ENCODE results near the gene ZIC2. TPM values are rescaled to one million over a fixed set of nuclear protein-coding genes. Genes with fewer than 3 reads are reported as not detected.

Gene ZIC2
- total and polyA plus RNA-seq, 2 donors (not counting 1 experiment from before 2014, with no cell fraction given) = not detected

DNA sequence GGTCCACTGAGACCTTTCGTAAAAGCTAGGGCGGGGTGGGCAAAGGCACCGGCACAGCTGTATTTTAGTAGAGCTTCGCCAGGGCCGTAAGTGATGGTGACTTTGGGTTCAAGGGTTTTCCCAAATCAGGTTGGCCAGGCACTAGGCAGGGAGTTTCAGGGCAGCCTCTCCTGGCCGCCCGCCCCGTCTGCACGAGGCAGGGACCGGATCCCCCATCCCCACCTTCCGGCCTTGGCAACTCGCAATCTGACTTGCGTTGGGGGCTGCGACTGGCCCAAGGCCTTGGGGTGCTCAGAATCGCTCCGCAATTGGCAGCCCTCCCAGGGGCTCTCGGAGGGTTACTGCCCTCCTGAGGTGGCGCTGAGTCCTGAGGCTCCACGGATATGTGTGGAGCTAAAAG, 6.0 kb upstream of the ZIC2 start:
- Histone ChIP-seq H3K27me3 (ENCODE audit: control insufficient read depth, insufficient read depth, low read length) (peaks cover 85% of the 10 kb centered on the region), H3K4me3 (replicated peaks in 1 of 4; ENCODE audit: control extremely low read depth in 1 of 4, insufficient read depth in 1 of 4, low read depth in 3 of 4, low read length in 4 of 4) (no peak overlapping the region), H3K4me1 (ENCODE audit: control insufficient read depth, extremely low read depth, insufficient read depth, low read length) (no peaks in the 10 kb centered on the region), H3K27ac (ENCODE audit: insufficient read depth, low read length) (no peak overlapping the region), H3K4me2 (ENCODE audit: extremely low read depth, insufficient read depth, low read length) (no peak overlapping the region), H3K36me3 (ENCODE audit: control insufficient read depth, insufficient read depth, low read length) (no peaks in the 10 kb centered on the region), H2AFZ (ENCODE audit: low read length) (no peak overlapping the region), H3K79me2 (ENCODE audit: control insufficient read depth, insufficient read depth, low read length) (no peaks in the 10 kb centered on the region), H3K9me3 (ENCODE audit: control insufficient read depth, insufficient read depth, low read depth, low read length) (no peaks in the 10 kb centered on the region), H3K9ac (ENCODE audit: insufficient read depth, low read length) (no peak overlapping the region), H4K20me1 (ENCODE audit: control insufficient read depth, extremely low read depth, insufficient read depth, low read length) (no peaks in the 10 kb centered on the region)
- DNase-seq (ENCODE audit: low read depth in 2 of 2) = no peak
- no peak for TF ChIP-seq EZH2 (IDR thresholded peaks at IDR 0.05; ENCODE audit: low read length, missing control alignments)
- TF ChIP-seq, protein P1, sequence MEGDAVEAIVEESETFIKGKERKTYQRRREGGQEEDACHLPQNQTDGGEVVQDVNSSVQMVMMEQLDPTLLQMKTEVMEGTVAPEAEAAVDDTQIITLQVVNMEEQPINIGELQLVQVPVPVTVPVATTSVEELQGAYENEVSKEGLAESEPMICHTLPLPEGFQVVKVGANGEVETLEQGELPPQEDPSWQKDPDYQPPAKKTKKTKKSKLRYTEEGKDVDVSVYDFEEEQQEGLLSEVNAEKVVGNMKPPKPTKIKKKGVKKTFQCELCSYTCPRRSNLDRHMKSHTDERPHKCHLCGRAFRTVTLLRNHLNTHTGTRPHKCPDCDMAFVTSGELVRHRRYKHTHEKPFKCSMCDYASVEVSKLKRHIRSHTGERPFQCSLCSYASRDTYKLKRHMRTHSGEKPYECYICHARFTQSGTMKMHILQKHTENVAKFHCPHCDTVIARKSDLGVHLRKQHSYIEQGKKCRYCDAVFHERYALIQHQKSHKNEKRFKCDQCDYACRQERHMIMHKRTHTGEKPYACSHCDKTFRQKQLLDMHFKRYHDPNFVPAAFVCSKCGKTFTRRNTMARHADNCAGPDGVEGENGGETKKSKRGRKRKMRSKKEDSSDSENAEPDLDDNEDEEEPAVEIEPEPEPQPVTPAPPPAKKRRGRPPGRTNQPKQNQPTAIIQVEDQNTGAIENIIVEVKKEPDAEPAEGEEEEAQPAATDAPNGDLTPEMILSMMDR (conservative IDR thresholded peaks at IDR 0.05 in 1 of 2, IDR thresholded peaks at IDR 0.05 in 1 of 2; ENCODE audit: low read depth in 1 of 2, low read length in 2 of 2) = no peak

DNA sequence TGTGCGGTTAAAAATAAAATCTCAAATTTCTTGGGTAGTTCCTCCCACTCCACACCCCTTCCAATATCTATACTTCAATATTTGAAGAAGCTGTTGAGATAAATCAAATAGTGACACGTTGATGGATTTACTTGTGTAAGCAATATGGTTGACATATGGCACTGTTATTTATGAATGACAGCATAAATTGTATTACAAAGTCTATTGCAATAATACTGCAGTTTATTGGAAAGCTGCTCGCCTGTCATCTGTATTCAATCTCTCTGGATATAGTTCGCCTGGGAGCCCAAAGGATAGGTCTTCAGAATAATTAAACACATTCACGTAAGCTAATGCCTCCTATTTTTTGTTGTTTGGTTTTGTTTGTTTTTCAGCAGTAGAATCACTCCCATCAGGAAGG, 5.0 kb upstream of the ZIC2 start:
- Histone ChIP-seq H3K4me2 (ENCODE audit: extremely low read depth, insufficient read depth, low read length) (no peak overlapping the region), H3K27ac (ENCODE audit: insufficient read depth, low read length) (no peak overlapping the region), H4K20me1 (ENCODE audit: control insufficient read depth, extremely low read depth, insufficient read depth, low read length) (no peaks in the 10 kb centered on the region), H3K4me1 (ENCODE audit: control insufficient read depth, extremely low read depth, insufficient read depth, low read length) (no peaks in the 10 kb centered on the region), H3K27me3 (ENCODE audit: control insufficient read depth, insufficient read depth, low read length) (peaks cover 78% of the 10 kb centered on the region), H3K4me3 (replicated peaks in 1 of 4; ENCODE audit: control extremely low read depth in 1 of 4, insufficient read depth in 1 of 4, low read depth in 3 of 4, low read length in 4 of 4) (no peak overlapping the region), H2AFZ (ENCODE audit: low read length) (no peak overlapping the region), H3K36me3 (ENCODE audit: control insufficient read depth, insufficient read depth, low read length) (no peaks in the 10 kb centered on the region), H3K79me2 (ENCODE audit: control insufficient read depth, insufficient read depth, low read length) (no peaks in the 10 kb centered on the region), H3K9me3 (ENCODE audit: control insufficient read depth, insufficient read depth, low read depth, low read length) (no peaks in the 10 kb centered on the region), H3K9ac (ENCODE audit: insufficient read depth, low read length) (no peak overlapping the region)
- TF ChIP-seq, protein P1 (conservative IDR thresholded peaks at IDR 0.05 in 1 of 2, IDR thresholded peaks at IDR 0.05 in 1 of 2; ENCODE audit: low read depth in 1 of 2, low read length in 2 of 2) = no peak
- no peak for TF ChIP-seq EZH2 (IDR thresholded peaks at IDR 0.05; ENCODE audit: low read length, missing control alignments)
- no peak for DNase-seq (ENCODE audit: low read depth in 2 of 2)

- no peak overlapping the region for H3K9ac ChIP-seq (ENCODE audit: insufficient read depth, low read length)
- peak; percentile 46 for TF ChIP-seq EZH2 (IDR thresholded peaks at IDR 0.05; ENCODE audit: low read length, missing control alignments)
- TF ChIP-seq, protein P1 (conservative IDR thresholded peaks at IDR 0.05 in 1 of 2, IDR thresholded peaks at IDR 0.05 in 1 of 2; ENCODE audit: low read depth in 1 of 2, low read length in 2 of 2) = no peak
- no peak overlapping the region for H3K4me3 ChIP-seq (replicated peaks in 1 of 4; ENCODE audit: control extremely low read depth in 1 of 4, insufficient read depth in 1 of 4, low read depth in 3 of 4, low read length in 4 of 4)
- H3K27me3 ChIP-seq (ENCODE audit: control insufficient read depth, insufficient read depth, low read length) = peaks cover 74% of the 10 kb centered on the region
- no peak overlapping the region for H3K4me2 ChIP-seq (ENCODE audit: extremely low read depth, insufficient read depth, low read length)
- H4K20me1 ChIP-seq (ENCODE audit: control insufficient read depth, extremely low read depth, insufficient read depth, low read length) = no peaks in the 10 kb centered on the region
- H3K27ac ChIP-seq (ENCODE audit: insufficient read depth, low read length) = no peak overlapping the region
- DNase-seq (ENCODE audit: low read depth in 2 of 2) = no peak
- no peaks in the 10 kb centered on the region for H3K79me2 ChIP-seq (ENCODE audit: control insufficient read depth, insufficient read depth, low read length)
- H2AFZ ChIP-seq (ENCODE audit: low read length) = no peak overlapping the region
- no peaks in the 10 kb centered on the region for H3K9me3 ChIP-seq (ENCODE audit: control insufficient read depth, insufficient read depth, low read depth, low read length)
- H3K36me3 ChIP-seq (ENCODE audit: control insufficient read depth, insufficient read depth, low read length) = no peaks in the 10 kb centered on the region
- no peaks in the 10 kb centered on the region for H3K4me1 ChIP-seq (ENCODE audit: control insufficient read depth, extremely low read depth, insufficient read depth, low read length)
Measured at GRCh38 chr13:99977334-99977911, 4.2 kb upstream of the ZIC2 start.

All from fibroblast of lung (primary cell).